HEK293 (cell line): ENCODE measurements around the gene MSLN.

Experiments used
- EGR2 ChIP-seq: fragments of 450-650 bp; formaldehyde crosslinking; IDR thresholded peaks from 2 replicates; pipeline ENCODE4 v1.5.1; 2016; ENCODE audit warnings: low read depth, missing biosample characterization, missing genetic modification characterization
- FEZF1 ChIP-seq: fragments of 450-650 bp; formaldehyde crosslinking; IDR thresholded peaks from 2 replicates; pipeline ENCODE4 v1.5.1; 2016; ENCODE audit warnings: missing biosample characterization, missing genetic modification characterization
- HOXC10 ChIP-seq: sonication (generic); formaldehyde crosslinking; IDR thresholded peaks from 2 replicates; pipeline ENCODE4 v1.8.1; 2023; ENCODE audit warnings: mild to moderate bottlenecking, missing genetic modification reagents
- KLF7 ChIP-seq: fragments of 450-650 bp; formaldehyde crosslinking; IDR thresholded peaks from 2 replicates; pipeline ENCODE4 v1.5.1; 2016; ENCODE audit warnings: missing biosample characterization, missing genetic modification characterization, borderline replicate concordance
- KLF9 ChIP-seq: fragments of 450-650 bp; formaldehyde crosslinking; IDR thresholded peaks from 2 replicates; pipeline ENCODE4 v1.5.1; 2016; ENCODE audit warnings: missing biosample characterization, missing genetic modification characterization, low read depth
- PATZ1 ChIP-seq: fragments of 450-650 bp; formaldehyde crosslinking; IDR thresholded peaks from 2 replicates; pipeline ENCODE4 v1.5.1; 2016; ENCODE audit warnings: missing biosample characterization, missing genetic modification characterization
- SCRT1 ChIP-seq: fragments of 450-650 bp; formaldehyde crosslinking; IDR thresholded peaks from 2 replicates; pipeline ENCODE4 v1.5.1; 2016; ENCODE audit warnings: missing biosample characterization, missing genetic modification characterization, borderline replicate concordance
- SP2 ChIP-seq: fragments of 450-650 bp; formaldehyde crosslinking; IDR thresholded peaks from 2 replicates; pipeline ENCODE4 v1.5.1; 2016; ENCODE audit warnings: missing biosample characterization, missing genetic modification characterization
- TSHZ1 ChIP-seq: fragments of 450-650 bp; formaldehyde crosslinking; IDR thresholded peaks from 2 replicates; pipeline ENCODE4 v1.5.1; 2016; ENCODE audit warnings: missing biosample characterization, missing genetic modification characterization, borderline replicate concordance
- ZBTB10 ChIP-seq: fragments of 450-650 bp; formaldehyde crosslinking; IDR thresholded peaks from 2 replicates; pipeline ENCODE4 v1.5.1; 2016; ENCODE audit warnings: missing biosample characterization, missing genetic modification characterization
- ZFHX2 ChIP-seq: fragments of 450-650 bp; formaldehyde crosslinking; conservative IDR thresholded peaks from 2 replicates; pipeline ENCODE4 v1.5.1; 2016; ENCODE audit warnings: missing biosample characterization, missing genetic modification characterization
- ZFP3 ChIP-seq: fragments of 450-650 bp; formaldehyde crosslinking; IDR thresholded peaks from 2 replicates; pipeline ENCODE4 v1.5.1; 2016; ENCODE audit warnings: low read depth, missing biosample characterization, missing genetic modification characterization
- ZFP41 ChIP-seq: fragments of 450-650 bp; formaldehyde crosslinking; IDR thresholded peaks from 2 replicates; pipeline ENCODE4 v1.5.1; 2016; ENCODE audit warnings: missing biosample characterization, missing genetic modification characterization, borderline replicate concordance
- ZNF157 ChIP-seq: fragments of 450-650 bp; formaldehyde crosslinking; IDR thresholded peaks from 2 replicates; pipeline ENCODE4 v1.5.1; 2016; ENCODE audit warnings: missing biosample characterization, missing genetic modification characterization
- ZNF169 ChIP-seq: fragments of 450-650 bp; formaldehyde crosslinking; IDR thresholded peaks from 2 replicates; pipeline ENCODE4 v1.5.1; 2016; ENCODE audit warnings: missing biosample characterization, missing genetic modification characterization
- ZNF184 ChIP-seq: fragments of 450-650 bp; IDR thresholded peaks from 2 replicates; pipeline ENCODE4 v1.5.1; 2018; ENCODE audit warnings: missing biosample characterization, mild to moderate bottlenecking, missing genetic modification characterization
- ZNF211 ChIP-seq: fragments of 450-650 bp; formaldehyde crosslinking; IDR thresholded peaks from 2 replicates; pipeline ENCODE4 v1.5.1; 2016; ENCODE audit warnings: low read depth, missing biosample characterization, missing genetic modification characterization
- ZNF239 ChIP-seq: fragments of 450-650 bp; formaldehyde crosslinking; IDR thresholded peaks from 2 replicates; pipeline ENCODE4 v1.5.1; 2016; ENCODE audit warnings: missing biosample characterization, missing genetic modification characterization
- ZNF248 ChIP-seq: fragments of 450-650 bp; formaldehyde crosslinking; IDR thresholded peaks from 2 replicates; pipeline ENCODE4 v1.5.1; 2017; ENCODE audit warnings: missing biosample characterization, missing genetic modification characterization
- ZNF404 ChIP-seq: fragments of 450-650 bp; formaldehyde crosslinking; IDR thresholded peaks from 2 replicates; pipeline ENCODE4 v1.5.1; 2017; ENCODE audit warnings: missing biosample characterization, missing genetic modification characterization
- ZNF514 ChIP-seq: fragments of 450-650 bp; formaldehyde crosslinking; IDR thresholded peaks from 2 replicates; pipeline ENCODE4 v1.5.1; 2016; ENCODE audit warnings: missing biosample characterization, missing genetic modification characterization
- ZNF549 ChIP-seq: fragments of 450-650 bp; IDR thresholded peaks from 2 replicates; pipeline ENCODE4 v1.5.1; 2018; ENCODE audit warnings: missing biosample characterization, missing genetic modification characterization, mild to moderate bottlenecking, inconsistent platforms, moderate library complexity
- ZNF555 ChIP-seq: fragments of 450-650 bp; formaldehyde crosslinking; conservative IDR thresholded peaks from 2 replicates; pipeline ENCODE4 v1.5.1; 2017; ENCODE audit warnings: missing biosample characterization, mild to moderate bottlenecking, missing genetic modification characterization, inconsistent platforms
- ZNF596 ChIP-seq: fragments of 450-650 bp; IDR thresholded peaks from 2 replicates; pipeline ENCODE4 v1.5.0; 2018; ENCODE audit warnings: missing biosample characterization, mild to moderate bottlenecking, missing genetic modification characterization, moderate library complexity
- ZNF600 ChIP-seq: fragments of 450-650 bp; formaldehyde crosslinking; IDR thresholded peaks from 2 replicates; pipeline ENCODE4 v1.5.1; 2016; ENCODE audit warnings: missing biosample characterization, missing genetic modification characterization
- ZNF610 ChIP-seq: fragments of 450-650 bp; formaldehyde crosslinking; IDR thresholded peaks from 2 replicates; pipeline ENCODE4 v1.5.1; 2016; ENCODE audit warnings: missing biosample characterization, missing genetic modification characterization, borderline replicate concordance
- ZNF701 ChIP-seq: fragments of 450-650 bp; formaldehyde crosslinking; IDR thresholded peaks from 2 replicates; pipeline ENCODE4 v1.5.1; 2016; ENCODE audit warnings: missing biosample characterization, missing genetic modification characterization
- ZSCAN18 ChIP-seq: fragments of 450-650 bp; formaldehyde crosslinking; IDR thresholded peaks from 2 replicates; pipeline ENCODE4 v1.5.1; 2016; ENCODE audit warnings: missing biosample characterization, missing genetic modification characterization

The MSLN gene

GRCh38 chr16:714558-715476, 45.7 kb upstream of the MSLN start, which contains the start of gene METRN (continued):
- TF ChIP-seq TSHZ1 (tag by site-specific recombination) (no peak), ZNF514 (tag by site-specific recombination) (no peak), KLF7 (tag by site-specific recombination) (no peak), ZNF184 (no peak), EGR2 (tag by site-specific recombination) (no peak), ZNF157 (no peak), ZNF248 (tag by site-specific recombination) (no peak), ZBTB10 (tag by site-specific recombination) (no peak), ZFHX2 (tag by site-specific recombination) (no peak), ZFP41 (no peak), ZNF404 (tag by site-specific recombination) (no peak), ZNF596 (tag by site-specific recombination) (no peak), SCRT1 (tag by site-specific recombination) (no peak), ZNF600 (tag by site-specific recombination) (peak; percentile 33; the same call in 1 of the 2 replicates), KLF9 (tag by site-specific recombination) (no peak), PATZ1 (tag by site-specific recombination) (peak; percentile 57), SP2 (tag by site-specific recombination) (peak; percentile 64), ZNF555 (tag by site-specific recombination) (no peak), ZNF610 (tag by site-specific recombination) (no peak), ZNF169 (tag by site-specific recombination) (no peak), ZFP3 (tag by site-specific recombination) (no peak), HOXC10 (CRISPR knock-in tag) (0 out of 2 replicates have a peak, but pooled peaks have one; percentile 53), ZNF239 (tag by site-specific recombination) (no peak), ZNF701 (tag by site-specific recombination) (no peak), ZSCAN18 (tag by site-specific recombination) (no peak), FEZF1 (no peak), ZNF211 (tag by site-specific recombination) (no peak), ZNF549 (tag by site-specific recombination) (no peak)
